Astrocyte of the spinal cord (primary cell): ENCODE results near the gene ERC1.
A peak's percentile ranks its signal among the peaks of the same experiment; 100 is the strongest.
"Not testable (repeated sequence)": the region's sequence is repeated elsewhere in the genome, so short reads cannot be mapped to it uniquely, and the experiment has no call there.

Source experiments
- DNase-seq: peaks from one replicate; pipeline ENCODE4 v3.0.0; 2011; ENCODE audit warnings: low read depth, low spot score
- H3K4me3 ChIP-seq: 2 replicates; pipeline ENCODE4 v1.5.1; 2011; ENCODE audit warnings: low read depth, mild to moderate bottlenecking, low read length, moderate library complexity
- CTCF ChIP-seq: IDR thresholded peaks from 2 replicates; pipeline ENCODE4 v1.5.1; 2012; ENCODE audit warnings: low read depth, mild to moderate bottlenecking, low read length, inconsistent platforms
- in situ Hi-C: cut with HindIII; loops from 2 replicates; pipeline ENCODE4 v1.10.0; 2017; ENCODE audit warnings: low sequenced_read_pairs

The ERC1 gene

GRCh38 chr12:1197264-1198018 lies 206.4 kb downstream of the ERC1 start:
- in situ Hi-C loops = no loop called here
- no peak for TF ChIP-seq CTCF
- no peak overlapping the region for H3K4me3 ChIP-seq
- peak; percentile 28 for DNase-seq

- H3K4me3 ChIP-seq, DNase-seq, in situ Hi-C loops: not testable (repeated sequence)
Observed at GRCh38 chr12:1198854-1199253, 207.8 kb downstream of the ERC1 start.

- TF ChIP-seq CTCF = no peak
- no peak overlapping the region for H3K4me3 ChIP-seq
- DNase-seq = no peak
- in situ Hi-C loops = no loop called here
Observed at GRCh38 chr12:1199700-1200099, 208.7 kb downstream of the ERC1 start.

GRCh38 chr12:1201030-1201429 lies 210.0 kb downstream of the ERC1 start:
- in situ Hi-C loops = no loop called here
- TF ChIP-seq CTCF = no peak
- DNase-seq = no peak
- H3K4me3 ChIP-seq = no peak overlapping the region

- no peak for DNase-seq
- in situ Hi-C loops = no loop called here
- TF ChIP-seq CTCF = no peak
- no peak overlapping the region for H3K4me3 ChIP-seq
Observed at GRCh38 chr12:1201886-1202285, 210.9 kb downstream of the ERC1 start.

- no peak for TF ChIP-seq CTCF
- in situ Hi-C loops = no loop called here
- no peak overlapping the region for H3K4me3 ChIP-seq
- peak; percentile 11 for DNase-seq
Observed at GRCh38 chr12:1203735-1204019, 212.7 kb downstream of the ERC1 start.

- H3K4me3 ChIP-seq = peak overlapping the region; percentile 27
- in situ Hi-C loops = no loop called here
- TF ChIP-seq CTCF = no peak
- DNase-seq = peak; percentile 35
Observed at GRCh38 chr12:1204581-1205121, 213.6 kb downstream of the ERC1 start.
